Glomerular endothelial cell (primary cell): ENCODE measurements around the gene INHBE. TPM values are rescaled to one million over a fixed set of nuclear protein-coding genes. Genes with fewer than 3 reads are reported as not detected.
A peak's percentile ranks its signal among the peaks of the same experiment; 100 is the strongest.
"Not testable (repeated sequence)": the region's sequence is repeated elsewhere in the genome, so short reads cannot be mapped to it uniquely, and the experiment has no call there.

ENCODE experiments used
- DNase-seq: peaks from one replicate; pipeline ENCODE4 v3.0.0-alpha.2; 2011; ENCODE audit warnings: low read depth, low spot score; ENCODE audit errors: extremely low read depth
- total RNA-seq: library from RNA; depleted of rRNA; stranded (reverse); fragments of >200 nt; gene quantifications from 2 replicates; pipeline ENCODE4 v1.2.3, GENCODE V29; 2015

Gene INHBE
- not detected in 2 replicates for total RNA-seq

DNA sequence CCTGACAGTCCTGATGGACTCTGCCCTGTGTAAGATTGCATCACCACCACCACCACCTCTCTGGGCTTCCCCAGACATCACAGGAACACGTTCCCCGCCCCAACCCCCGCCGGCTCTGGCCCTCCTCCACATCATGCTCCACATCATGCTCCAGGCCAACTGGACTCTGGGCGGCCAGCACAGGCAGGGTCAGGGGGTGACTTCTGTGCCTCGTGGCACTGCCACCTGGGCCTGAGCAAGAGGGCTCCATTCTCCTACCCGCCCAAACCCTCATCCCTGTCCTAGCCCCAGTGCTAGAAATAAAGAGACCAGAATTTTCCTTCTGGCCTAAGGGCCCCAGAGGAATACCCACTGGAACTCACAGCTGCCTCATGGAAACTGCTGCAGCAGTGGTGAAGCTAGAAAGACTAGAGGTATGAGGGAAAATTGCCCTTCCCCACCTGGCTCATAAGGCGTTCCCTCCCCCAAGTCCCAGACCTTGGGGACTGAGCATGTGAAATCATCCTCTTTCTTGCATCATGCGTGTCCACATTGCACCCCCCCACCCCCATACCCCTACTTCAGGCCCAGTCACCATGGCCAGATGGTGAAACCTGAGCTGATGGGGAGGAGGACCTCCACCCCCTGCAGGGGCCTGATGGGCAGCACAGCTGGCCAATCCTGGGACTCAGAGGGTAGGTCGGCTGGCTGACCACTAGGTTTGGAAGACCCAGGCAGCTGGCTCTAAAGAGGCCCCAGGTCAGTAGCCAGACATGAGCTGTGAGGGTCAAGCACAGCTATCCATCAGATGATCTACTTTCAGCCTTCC is at the start of gene INHBE:
Gene INHBE (plus strand): TSS at position 742 of the 808 bp plus-strand sequence. CDS start 230 bp downstream, outside the sequence.
- no peak for DNase-seq

DNA sequence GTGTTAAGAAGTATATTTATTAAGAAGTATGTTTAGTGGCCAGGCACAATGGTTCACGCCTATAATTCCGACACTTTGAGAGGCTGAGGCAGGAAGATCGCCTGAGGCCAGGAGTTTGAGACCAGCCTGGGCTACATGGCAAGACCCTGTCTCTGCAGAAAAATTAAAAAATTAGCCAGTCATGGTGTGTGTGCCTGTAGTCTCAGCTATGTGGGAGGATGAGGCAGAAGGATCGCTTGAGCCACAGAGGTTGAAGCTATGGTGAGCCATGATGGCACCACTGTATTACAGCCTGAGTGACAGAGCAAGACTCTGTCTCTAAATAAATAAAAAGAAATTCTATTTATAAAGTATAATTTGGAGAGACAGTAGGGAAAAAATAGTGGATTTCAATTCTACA is 44.6 kb upstream of the INHBE start:
- DNase-seq: no peak

- not testable (repeated sequence) for DNase-seq
Measured at GRCh38 chr12:57414160-57414559, 40.9 kb upstream of the INHBE start.

DNA sequence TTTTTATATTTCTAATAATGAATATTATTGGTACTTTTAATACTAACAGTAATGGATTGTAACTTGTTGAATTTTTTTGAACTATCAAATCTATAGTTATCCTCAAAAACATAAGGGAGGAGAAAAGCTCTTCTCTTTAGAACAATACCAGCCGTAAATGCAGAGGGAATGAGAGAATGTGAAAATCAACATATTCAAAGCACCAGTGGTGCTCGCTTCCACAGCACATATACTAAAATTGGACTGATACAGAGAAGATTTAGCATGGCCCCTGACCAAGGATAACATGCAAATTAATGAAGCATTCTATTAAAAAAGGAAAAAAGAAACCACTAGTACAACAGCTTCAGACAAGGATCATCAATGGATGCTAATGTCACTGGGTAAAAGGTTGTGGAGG is 40.0 kb upstream of the INHBE start:
- DNase-seq: no peak

DNA sequence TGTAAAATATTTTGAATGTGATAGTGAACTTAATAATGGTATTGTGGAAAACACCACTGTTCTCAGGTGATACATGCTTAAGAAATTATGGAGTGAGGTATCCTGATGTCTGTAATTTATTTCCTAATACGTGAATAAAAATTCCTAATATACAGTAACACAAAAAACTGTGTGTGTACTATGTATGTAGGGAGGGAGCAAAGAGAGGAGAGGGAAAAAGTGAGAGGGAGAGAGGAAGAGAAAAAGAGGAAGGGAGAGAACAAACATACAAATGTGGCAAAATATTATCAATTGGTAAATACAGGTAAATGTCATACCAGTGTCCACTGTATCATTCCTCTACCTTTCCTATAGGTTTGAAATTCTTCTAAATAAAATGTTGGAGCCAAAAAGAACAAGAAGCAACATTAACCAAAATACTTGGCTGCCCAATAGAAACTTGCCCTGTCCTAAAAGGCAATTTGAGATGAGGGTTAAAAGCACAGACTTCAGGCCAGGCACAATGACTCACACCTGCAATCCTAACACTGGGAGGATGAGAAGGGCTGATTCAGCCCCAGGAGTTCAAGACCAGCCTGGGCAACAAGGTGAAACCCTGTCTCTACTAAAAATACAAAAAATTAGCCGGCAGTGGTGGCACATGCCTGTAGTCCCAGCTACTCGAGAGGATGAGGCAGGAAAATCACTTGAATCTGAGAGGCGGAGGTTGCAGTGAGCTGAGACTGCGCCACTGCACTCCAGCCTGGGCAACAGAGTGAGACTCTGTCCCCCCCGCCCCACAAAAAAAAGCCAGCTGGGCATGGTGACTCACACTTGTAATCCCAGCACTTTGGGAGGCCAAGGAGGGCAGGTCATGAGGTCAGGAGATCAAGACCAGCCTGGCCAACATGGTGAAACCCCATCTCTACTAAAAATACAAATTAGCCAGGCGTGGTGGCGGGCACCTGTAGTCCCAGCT is 38.8 kb upstream of the INHBE start:
- no peak for DNase-seq

DNA sequence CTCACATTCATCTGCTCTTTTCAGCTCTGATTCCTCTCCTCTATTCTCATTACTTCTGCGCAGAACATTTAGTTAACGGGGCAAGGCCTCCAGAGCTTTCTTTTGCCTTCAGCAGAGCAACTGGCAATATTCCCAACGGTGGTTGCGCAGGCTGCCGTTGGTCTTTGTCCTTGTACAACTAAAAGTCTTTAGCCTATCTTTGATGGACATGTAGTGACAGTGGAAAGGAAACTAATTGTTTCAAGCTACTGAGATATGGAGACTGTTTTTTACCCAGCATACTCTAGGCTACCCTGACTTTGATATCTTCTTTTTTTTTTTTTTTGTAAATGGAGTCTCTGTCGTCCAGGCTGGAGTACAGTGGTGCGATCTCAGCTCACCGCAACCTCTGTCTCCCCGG is 36.9 kb upstream of the INHBE start:
- DNase-seq: no peak

DNA sequence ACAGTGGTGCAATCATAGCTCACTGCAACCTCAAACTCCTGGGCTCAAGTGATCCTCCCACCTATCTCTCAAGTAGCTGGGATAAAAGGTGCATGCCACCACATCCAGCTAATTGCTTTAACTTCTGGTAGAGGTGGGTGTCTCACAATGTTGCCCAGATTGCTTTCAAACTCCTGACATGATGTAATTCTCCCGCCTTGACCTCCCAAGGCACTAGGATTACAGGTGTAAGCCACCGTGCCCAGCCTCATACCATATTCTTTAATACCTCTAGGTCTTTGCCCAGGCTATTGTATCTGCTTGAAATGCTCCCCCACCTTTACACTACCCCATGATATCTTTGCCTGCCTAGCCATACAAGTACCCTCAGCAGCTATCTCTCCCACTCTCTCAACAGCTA is 35.6 kb upstream of the INHBE start:
- DNase-seq: no peak

DNA sequence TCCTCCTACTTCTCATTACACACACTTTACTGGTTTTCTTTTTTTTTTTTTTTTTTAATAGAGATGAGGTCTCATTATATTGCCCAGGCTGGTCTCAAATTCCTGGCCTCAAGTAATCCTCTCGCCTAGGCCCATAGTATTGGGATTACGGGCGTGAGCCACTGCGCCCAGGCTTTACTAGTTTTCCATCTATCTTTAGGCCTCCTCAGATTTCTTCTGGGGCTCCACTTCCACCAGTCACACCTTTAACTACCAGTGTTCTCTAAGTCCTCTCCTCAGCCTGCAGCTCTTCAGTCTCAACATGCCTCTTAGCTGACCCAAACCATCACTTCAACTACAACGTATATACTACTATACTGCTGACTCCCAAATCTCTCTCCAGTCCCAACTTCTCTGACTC is 34.6 kb upstream of the INHBE start:
- no peak for DNase-seq

- DNase-seq: not testable (repeated sequence)
Measured at GRCh38 chr12:57426948-57427347, 28.2 kb upstream of the INHBE start.

GRCh38 chr12:57428965-57429364 is 26.1 kb upstream of the INHBE start:
- no peak for DNase-seq

- no peak for DNase-seq
Measured at GRCh38 chr12:57429473-57430111, 25.5 kb upstream of the INHBE start.

DNA sequence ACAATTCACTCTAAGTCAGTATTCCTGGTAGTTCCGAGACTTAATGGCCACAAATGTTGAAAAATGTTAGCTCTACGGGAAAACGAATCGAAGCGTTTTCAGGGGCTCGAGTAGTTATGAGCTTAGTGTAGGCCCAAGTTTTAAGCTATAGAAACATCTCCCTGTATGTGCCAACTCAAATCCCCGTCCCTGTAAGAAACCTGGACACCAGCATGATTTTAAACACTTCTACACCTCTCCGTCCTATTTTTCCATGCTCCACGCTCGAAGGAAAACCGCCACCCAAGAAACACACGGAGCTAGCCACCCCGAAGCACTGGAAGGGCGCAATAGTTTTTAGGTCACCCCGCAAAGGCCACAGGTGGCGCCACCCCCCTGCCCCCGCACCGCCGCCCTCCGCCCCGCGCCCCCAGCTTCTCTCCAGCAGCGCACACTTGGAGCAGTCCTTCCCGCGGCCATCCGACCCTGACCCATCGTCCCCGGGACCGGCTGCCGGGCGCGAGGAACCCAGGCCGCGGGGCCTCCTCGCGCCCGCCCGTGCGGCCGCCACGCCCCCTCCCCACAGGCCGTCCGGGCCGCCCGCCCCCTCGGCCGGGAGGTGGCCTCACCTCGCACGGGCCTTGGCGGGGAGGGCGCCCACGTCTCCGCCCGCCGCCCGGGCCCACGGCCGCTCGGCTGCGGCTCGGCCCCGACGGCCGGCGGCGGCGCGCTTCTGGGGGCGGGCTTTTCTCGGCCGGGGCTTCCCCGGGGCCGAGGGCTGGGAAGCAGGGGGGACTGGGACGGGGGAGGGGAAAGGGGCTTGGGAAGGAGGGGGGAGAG is 24.8 kb upstream of the INHBE start:
- DNase-seq: peak; percentile 20

- peak; percentile 50 for DNase-seq
Measured at GRCh38 chr12:57430931-57431566, 24.1 kb upstream of the INHBE start, which contains the start of gene R3HDM2. Gene R3HDM2 (minus strand): TSS chr12:57431043. CDS start chr12:57310428, 120,615 bp downstream.

GRCh38 chr12:57431654-57432188 is 23.4 kb upstream of the INHBE start:
- no peak for DNase-seq

DNA sequence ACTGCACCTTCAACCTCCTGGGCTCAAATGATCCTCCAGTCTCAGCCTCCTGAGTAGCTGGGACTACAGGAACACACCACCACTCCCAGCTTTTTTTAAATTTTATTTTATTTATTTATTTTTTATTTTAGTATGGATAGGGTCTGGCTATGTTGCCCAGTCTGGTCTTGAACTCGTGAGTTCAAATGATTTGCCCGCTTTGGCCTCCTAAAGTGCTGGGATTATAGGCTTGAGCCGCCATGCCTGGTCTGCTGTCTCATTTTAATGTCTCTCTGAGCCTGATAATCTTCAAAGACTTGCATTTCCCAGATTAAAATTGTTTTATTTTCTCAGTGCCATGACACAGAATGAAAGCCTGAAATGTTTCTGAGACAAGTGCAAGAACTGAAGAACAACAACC is 21.7 kb upstream of the INHBE start:
- no peak for DNase-seq

GRCh38 chr12:57434517-57435223 is 20.4 kb upstream of the INHBE start, which contains the start of gene INHBC:
Gene INHBC (plus strand): TSS chr12:57434784. CDS start chr12:57434887, 103 bp downstream.
- DNase-seq: no peak

DNA sequence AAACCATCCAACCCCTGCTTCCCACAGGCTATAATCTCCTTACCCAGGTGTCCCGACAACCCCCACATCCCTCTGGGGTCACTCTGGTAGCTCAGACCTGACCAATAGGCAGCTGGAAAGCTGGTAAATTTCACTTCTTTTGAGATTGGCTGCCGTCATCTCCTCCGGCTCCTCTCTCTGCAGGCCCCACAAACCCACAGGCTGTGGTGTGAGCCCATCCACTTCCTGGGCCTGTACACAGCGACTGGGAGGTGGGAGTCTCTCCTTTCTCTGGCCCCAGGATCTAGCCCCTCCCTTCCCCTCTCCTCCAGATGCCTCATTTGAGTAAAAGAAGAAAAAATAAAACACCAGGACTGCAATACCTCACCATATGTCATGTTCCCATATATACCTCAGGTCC is 19.8 kb upstream of the INHBE start:
- no peak for DNase-seq

- no peak for DNase-seq
Measured at GRCh38 chr12:57438400-57438799, 16.7 kb upstream of the INHBE start.
